SJSA1 (cell line): Measurements from ENCODE around the gene NOLC1. TPM values are rescaled to one million over a fixed set of nuclear protein-coding genes. Genes with fewer than 3 reads are reported as not detected.
"Not testable (repeated sequence)": the region's sequence is repeated elsewhere in the genome, so short reads cannot be mapped to it uniquely, and the experiment has no call there.

Source experiments
- DNase-seq, 2 experiments: peaks; one replicate each; pipeline ENCODE4 v3.0.0-alpha.2; 2015 to 2020; ENCODE audit warnings: low spot score in 2 of 2, low read depth in 1 of 2
- H3K27ac ChIP-seq: fragments of 250-450 bp; sonication (Bioruptor Pico); 2 replicates; pipeline ENCODE4 v1.5.1; 2020; ENCODE audit warnings: mild to moderate bottlenecking, moderate library complexity
- H3K27me3 ChIP-seq: fragments of 250-450 bp; sonication (Bioruptor Pico); replicated peaks from 2 replicates; pipeline ENCODE4 v1.5.1; 2020; ENCODE audit warnings: mild to moderate bottlenecking, moderate library complexity
- H3K36me3 ChIP-seq: fragments of 250-450 bp; sonication (Bioruptor Pico); 2 replicates; pipeline ENCODE4 v1.5.1; 2020; ENCODE audit warnings: mild to moderate bottlenecking
- H3K4me1 ChIP-seq: fragments of 250-450 bp; sonication (Bioruptor Pico); replicated peaks from 2 replicates; pipeline ENCODE4 v1.6.1; 2021; ENCODE audit warnings: mild to moderate bottlenecking
- H3K4me3 ChIP-seq: fragments of 250-450 bp; sonication (Bioruptor Pico); 2 replicates; pipeline ENCODE4 v1.5.1; 2020; ENCODE audit warnings: mild to moderate bottlenecking
- H3K9me3 ChIP-seq: fragments of 250-450 bp; sonication (Bioruptor Pico); replicated peaks from 2 replicates; pipeline ENCODE4 v1.5.1; 2020; ENCODE audit warnings: mild to moderate bottlenecking
- total RNA-seq: library from RNA; depleted of rRNA; stranded (reverse); fragments of >200 nt; shearing (Covaris generic); gene quantifications from 2 replicates; pipeline ENCODE4 v1.2.3, GENCODE V29; 2014

Gene NOLC1
- total RNA-seq, 1 experiment from 2014 or later = 60.1 TPM

- no peaks in the 10 kb centered on the region for H3K4me1 ChIP-seq
- no peaks in the 10 kb centered on the region for H3K36me3 ChIP-seq
- no peaks in the 10 kb centered on the region for H3K27me3 ChIP-seq
- H3K27ac ChIP-seq = no peak overlapping the region
- DNase-seq = no peak
- H3K9me3 ChIP-seq = peaks cover 12% of the 10 kb centered on the region; the same call in 1 of the 2 replicates
- no peak overlapping the region for H3K4me3 ChIP-seq
These were observed 36.2 kb downstream of the NOLC1 start for GRCh38 chr10:102188298-102188940.

- peaks cover 12% of the 10 kb centered on the region; the same call in 1 of the 2 replicates for H3K9me3 ChIP-seq
- not testable (repeated sequence) for H3K36me3 ChIP-seq, H3K27ac ChIP-seq, H3K4me1 ChIP-seq, DNase-seq, H3K27me3 ChIP-seq, H3K4me3 ChIP-seq
These were observed 37.0 kb downstream of the NOLC1 start for GRCh38 chr10:102188941-102189898.

GRCh38 chr10:102191956-102192355 lies 39.8 kb downstream of the NOLC1 start:
- no peak for DNase-seq
- H3K4me1 ChIP-seq = no peaks in the 10 kb centered on the region
- no peak overlapping the region for H3K4me3 ChIP-seq
- no peaks in the 10 kb centered on the region for H3K36me3 ChIP-seq
- no peaks in the 10 kb centered on the region for H3K27me3 ChIP-seq
- H3K27ac ChIP-seq = no peak overlapping the region
- H3K9me3 ChIP-seq = 0 out of 2 replicates have a peak, but pooled peaks cover 6% of the 10 kb centered on the region

- Histone ChIP-seq H3K36me3 (no peaks in the 10 kb centered on the region), H3K27me3 (no peaks in the 10 kb centered on the region), H3K4me3 (no peak overlapping the region), H3K27ac (no peak overlapping the region), H3K9me3 (peaks cover 6% of the 10 kb centered on the region; the same call in 1 of the 2 replicates), H3K4me1 (no peaks in the 10 kb centered on the region)
- no peak for DNase-seq
These were observed 43.2 kb downstream of the NOLC1 start for GRCh38 chr10:102195296-102195870.

- no peak overlapping the region for H3K4me3 ChIP-seq
- H3K27me3 ChIP-seq = 0 out of 2 replicates have a peak, but pooled peaks cover 2% of the 10 kb centered on the region
- no peaks in the 10 kb centered on the region for H3K36me3 ChIP-seq
- H3K27ac ChIP-seq = no peak overlapping the region
- DNase-seq = no peak
- peaks cover 5% of the 10 kb centered on the region; the same call in 1 of the 2 replicates for H3K9me3 ChIP-seq
- no peaks in the 10 kb centered on the region for H3K4me1 ChIP-seq
These were observed 44.7 kb downstream of the NOLC1 start for GRCh38 chr10:102196893-102197292.

- Histone ChIP-seq H3K9me3 (no peaks in the 10 kb centered on the region; the same call in 1 of the 2 replicates), H3K4me1 (no peaks in the 10 kb centered on the region), H3K36me3 (no peaks in the 10 kb centered on the region), H3K27ac (no peak overlapping the region), H3K27me3 (0 out of 2 replicates have a peak, but pooled peaks cover 3% of the 10 kb centered on the region), H3K4me3 (no peak overlapping the region)
- DNase-seq = no peak
These were observed 45.8 kb downstream of the NOLC1 start for GRCh38 chr10:102198027-102198426.

- Histone ChIP-seq H3K36me3 (no peaks in the 10 kb centered on the region), H3K9me3 (peaks cover 8% of the 10 kb centered on the region), H3K27me3 (0 out of 2 replicates have a peak, but pooled peaks cover 3% of the 10 kb centered on the region)
These were observed 48.8 kb downstream of the NOLC1 start for GRCh38 chr10:102200751-102201640.

GRCh38 chr10:102202386-102202785 lies 50.2 kb downstream of the NOLC1 start:
- 0 out of 2 replicates have a peak, but pooled peaks cover 3% of the 10 kb centered on the region for H3K27me3 ChIP-seq
- no peaks in the 10 kb centered on the region for H3K4me1 ChIP-seq
- H3K4me3 ChIP-seq = no peak overlapping the region
- no peak for DNase-seq
- H3K9me3 ChIP-seq = peaks cover 8% of the 10 kb centered on the region
- H3K36me3 ChIP-seq = no peaks in the 10 kb centered on the region
- H3K27ac ChIP-seq = no peak overlapping the region

More at GRCh38 chr10:102200751-102201640, 48.8 kb downstream of the NOLC1 start:
- H3K27ac ChIP-seq = no peak overlapping the region
- no peaks in the 10 kb centered on the region for H3K4me1 ChIP-seq
- no peak for DNase-seq
- H3K4me3 ChIP-seq = no peak overlapping the region

- Histone ChIP-seq H3K4me3 (no peak overlapping the region), H3K4me1 (no peaks in the 10 kb centered on the region), H3K36me3 (no peaks in the 10 kb centered on the region), H3K27me3 (peaks cover 4% of the 10 kb centered on the region; the same call in 1 of the 2 replicates), H3K27ac (no peak overlapping the region), H3K9me3 (peaks cover 8% of the 10 kb centered on the region)
- DNase-seq = no peak
These were observed 56.3 kb downstream of the NOLC1 start for GRCh38 chr10:102208311-102209035.

GRCh38 chr10:102211615-102212299 lies 59.6 kb downstream of the NOLC1 start:
- Histone ChIP-seq H3K36me3 (no peaks in the 10 kb centered on the region), H3K27me3 (peaks cover 4% of the 10 kb centered on the region; the same call in 1 of the 2 replicates), H3K4me1 (no peaks in the 10 kb centered on the region), H3K27ac (no peak overlapping the region), H3K9me3 (no peaks in the 10 kb centered on the region), H3K4me3 (no peak overlapping the region)
- no peak for DNase-seq
